ENCODE data around the gene CEPT1.

DNA sequence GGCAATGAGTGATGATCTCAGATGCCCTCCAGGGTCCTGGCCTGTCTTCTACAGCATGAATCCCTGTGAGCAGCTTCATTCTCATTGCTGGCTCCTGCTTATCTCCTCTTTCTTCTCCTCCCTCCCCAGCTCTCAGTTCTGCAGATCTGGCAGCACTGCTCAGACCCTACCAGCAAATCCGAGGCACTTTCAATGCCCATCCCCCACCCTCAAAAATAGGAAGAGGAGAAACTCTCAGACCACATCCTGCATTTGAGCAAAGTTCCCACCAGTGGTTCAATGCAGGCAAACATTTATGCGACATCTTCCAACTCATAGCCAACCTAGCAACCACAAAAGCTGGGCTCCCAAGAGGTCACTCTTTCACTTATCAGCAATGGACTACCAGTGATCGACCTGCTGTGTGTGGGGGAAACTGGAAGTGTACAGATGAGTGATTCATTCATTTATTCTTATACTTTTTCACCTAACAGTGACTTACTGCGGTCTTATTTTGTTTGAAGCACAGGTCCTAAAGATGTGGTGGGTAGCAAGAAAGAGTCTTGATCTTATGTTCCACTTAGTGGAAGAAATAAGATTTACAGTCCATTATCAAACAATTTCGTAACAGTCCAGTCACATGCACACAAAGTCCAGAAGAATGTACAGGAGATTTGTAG is 81.7 kb downstream of the CEPT1 start:
- TF ChIP-seq, protein P1, sequence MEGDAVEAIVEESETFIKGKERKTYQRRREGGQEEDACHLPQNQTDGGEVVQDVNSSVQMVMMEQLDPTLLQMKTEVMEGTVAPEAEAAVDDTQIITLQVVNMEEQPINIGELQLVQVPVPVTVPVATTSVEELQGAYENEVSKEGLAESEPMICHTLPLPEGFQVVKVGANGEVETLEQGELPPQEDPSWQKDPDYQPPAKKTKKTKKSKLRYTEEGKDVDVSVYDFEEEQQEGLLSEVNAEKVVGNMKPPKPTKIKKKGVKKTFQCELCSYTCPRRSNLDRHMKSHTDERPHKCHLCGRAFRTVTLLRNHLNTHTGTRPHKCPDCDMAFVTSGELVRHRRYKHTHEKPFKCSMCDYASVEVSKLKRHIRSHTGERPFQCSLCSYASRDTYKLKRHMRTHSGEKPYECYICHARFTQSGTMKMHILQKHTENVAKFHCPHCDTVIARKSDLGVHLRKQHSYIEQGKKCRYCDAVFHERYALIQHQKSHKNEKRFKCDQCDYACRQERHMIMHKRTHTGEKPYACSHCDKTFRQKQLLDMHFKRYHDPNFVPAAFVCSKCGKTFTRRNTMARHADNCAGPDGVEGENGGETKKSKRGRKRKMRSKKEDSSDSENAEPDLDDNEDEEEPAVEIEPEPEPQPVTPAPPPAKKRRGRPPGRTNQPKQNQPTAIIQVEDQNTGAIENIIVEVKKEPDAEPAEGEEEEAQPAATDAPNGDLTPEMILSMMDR (IDR thresholded peaks at IDR 0.05; ENCODE audit: insufficient read depth, low read length, poor library complexity, severe bottlenecking), result no peak
- no peak for TF ChIP-seq EZH2phosphoT487 (conservative IDR thresholded peaks at IDR 0.05; ENCODE audit: low read length)
